ENCODE data around the gene DTX3. TPM values are rescaled to one million over a fixed set of nuclear protein-coding genes. Genes with fewer than 3 reads are reported as not detected.

DTX3 gene
- total RNA-seq, 1 experiment from 2014 or later, result 0.37 TPM

DNA sequence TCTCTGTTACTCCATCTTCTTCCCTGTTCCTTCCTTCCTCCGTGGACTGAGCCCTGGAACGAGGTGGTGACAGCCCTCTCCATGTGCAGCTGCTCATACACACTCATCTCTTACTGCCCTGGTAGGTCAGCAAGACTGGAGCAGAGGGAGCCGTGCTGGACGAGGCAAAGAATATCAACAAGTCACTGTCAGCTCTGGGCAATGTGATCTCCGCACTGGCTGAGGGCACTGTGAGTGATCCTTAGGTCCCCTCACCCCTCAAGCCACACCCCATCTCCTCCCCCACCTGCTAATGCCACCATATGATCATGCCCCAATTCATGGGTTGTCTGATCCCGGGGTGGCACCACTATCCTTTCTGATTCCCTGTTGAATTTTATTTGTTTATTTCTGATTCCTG is 35.8 kb upstream of the DTX3 start:
- H3K4me1 ChIP-seq (ENCODE audit: control insufficient read depth in 1 of 2, insufficient read depth in 2 of 2, low read length in 2 of 2), result no peaks in the 10 kb centered on the region
- peaks cover 0 to 6% of the 10 kb centered on the region in 2 experiments; a peak in 2 of 4 replicates for H3K36me3 ChIP-seq (ENCODE audit: control insufficient read depth in 1 of 2, insufficient read depth in 2 of 2, low read length in 2 of 2)
- no peaks in the 10 kb centered on the region for H3K27me3 ChIP-seq (ENCODE audit: insufficient read depth, low read length)
- CTCF ChIA-PET, result no interaction called here
- H3K9ac ChIP-seq (ENCODE audit: low read length), result no peak overlapping the region
- H3K4me2 ChIP-seq (ENCODE audit: low read length), result no peak overlapping the region
- H3K79me2 ChIP-seq (ENCODE audit: insufficient read depth, low read length), result no peaks in the 10 kb centered on the region
- H3K9me2 ChIP-seq (ENCODE audit: insufficient read depth), result no peaks in the 10 kb centered on the region
- intact Hi-C loops (cut with micrococcal nuclease), result no loop called here
- BruUV-seq (replicated peaks), result no TSS peak
- H2AFZ ChIP-seq (ENCODE audit: low read depth, low read length, poor library complexity, severe bottlenecking), result no peak overlapping the region
- RAD21 ChIA-PET (ENCODE audit: low non-redundant PET in 1 of 2, low total read pairs in 2 of 2, uncharacterized antibody in 2 of 2, unreplicated experiment in 2 of 2), result no interaction called here
- DNase-seq (ENCODE audit: low read depth, low spot score), result no peak
- no peak for ATAC-seq
- no peaks in the 10 kb centered on the region for H3K9me3 ChIP-seq (ENCODE audit: control insufficient read depth in 1 of 2, insufficient read depth in 1 of 2, low read depth in 1 of 2, low read length in 2 of 2)
- no peak overlapping the region for H3K27ac ChIP-seq (ENCODE audit: low read depth, low read length)
- TF ChIP-seq, protein P1, sequence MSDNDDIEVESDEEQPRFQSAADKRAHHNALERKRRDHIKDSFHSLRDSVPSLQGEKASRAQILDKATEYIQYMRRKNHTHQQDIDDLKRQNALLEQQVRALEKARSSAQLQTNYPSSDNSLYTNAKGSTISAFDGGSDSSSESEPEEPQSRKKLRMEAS (IDR thresholded peaks at IDR 0.05), result no peak
- TF ChIP-seq SIN3A (IDR thresholded peaks at IDR 0.05; ENCODE audit: low read depth), result no peak
- TF ChIP-seq, protein P2, sequence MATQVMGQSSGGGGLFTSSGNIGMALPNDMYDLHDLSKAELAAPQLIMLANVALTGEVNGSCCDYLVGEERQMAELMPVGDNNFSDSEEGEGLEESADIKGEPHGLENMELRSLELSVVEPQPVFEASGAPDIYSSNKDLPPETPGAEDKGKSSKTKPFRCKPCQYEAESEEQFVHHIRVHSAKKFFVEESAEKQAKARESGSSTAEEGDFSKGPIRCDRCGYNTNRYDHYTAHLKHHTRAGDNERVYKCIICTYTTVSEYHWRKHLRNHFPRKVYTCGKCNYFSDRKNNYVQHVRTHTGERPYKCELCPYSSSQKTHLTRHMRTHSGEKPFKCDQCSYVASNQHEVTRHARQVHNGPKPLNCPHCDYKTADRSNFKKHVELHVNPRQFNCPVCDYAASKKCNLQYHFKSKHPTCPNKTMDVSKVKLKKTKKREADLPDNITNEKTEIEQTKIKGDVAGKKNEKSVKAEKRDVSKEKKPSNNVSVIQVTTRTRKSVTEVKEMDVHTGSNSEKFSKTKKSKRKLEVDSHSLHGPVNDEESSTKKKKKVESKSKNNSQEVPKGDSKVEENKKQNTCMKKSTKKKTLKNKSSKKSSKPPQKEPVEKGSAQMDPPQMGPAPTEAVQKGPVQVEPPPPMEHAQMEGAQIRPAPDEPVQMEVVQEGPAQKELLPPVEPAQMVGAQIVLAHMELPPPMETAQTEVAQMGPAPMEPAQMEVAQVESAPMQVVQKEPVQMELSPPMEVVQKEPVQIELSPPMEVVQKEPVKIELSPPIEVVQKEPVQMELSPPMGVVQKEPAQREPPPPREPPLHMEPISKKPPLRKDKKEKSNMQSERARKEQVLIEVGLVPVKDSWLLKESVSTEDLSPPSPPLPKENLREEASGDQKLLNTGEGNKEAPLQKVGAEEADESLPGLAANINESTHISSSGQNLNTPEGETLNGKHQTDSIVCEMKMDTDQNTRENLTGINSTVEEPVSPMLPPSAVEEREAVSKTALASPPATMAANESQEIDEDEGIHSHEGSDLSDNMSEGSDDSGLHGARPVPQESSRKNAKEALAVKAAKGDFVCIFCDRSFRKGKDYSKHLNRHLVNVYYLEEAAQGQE (IDR thresholded peaks at IDR 0.05; ENCODE audit: low read depth), result no peak
- TF ChIP-seq ZFX (IDR thresholded peaks at IDR 0.05), result no peak
- no peak for TF ChIP-seq FOSL1 (IDR thresholded peaks at IDR 0.05; ENCODE audit: low read depth)
- no peak for TF ChIP-seq EZH2 (IDR thresholded peaks at IDR 0.05)
- no peak for TF ChIP-seq JUND (IDR thresholded peaks at IDR 0.05)
- TF ChIP-seq EZH2phosphoT487 (IDR thresholded peaks at IDR 0.05; ENCODE audit: borderline replicate concordance), result no peak
- no peak for TF ChIP-seq CBX3 (IDR thresholded peaks at IDR 0.05; ENCODE audit: low read depth)
- H4K20me1 ChIP-seq (ENCODE audit: insufficient read depth), result no peaks in the 10 kb centered on the region
- H3K4me3 ChIP-seq (replicated peaks in 1 of 2; ENCODE audit: low read depth in 1 of 2, low read length in 2 of 2), result no peak overlapping the region
- POLR2A ChIA-PET, result no interaction called here

Data from HCT116 (cell line).